ENCODE data around the gene C2CD2L.
"Not testable (repeated sequence)": the region's sequence is repeated elsewhere in the genome, so short reads cannot be mapped to it uniquely, and the experiment has no call there.

C2CD2L gene

DNA sequence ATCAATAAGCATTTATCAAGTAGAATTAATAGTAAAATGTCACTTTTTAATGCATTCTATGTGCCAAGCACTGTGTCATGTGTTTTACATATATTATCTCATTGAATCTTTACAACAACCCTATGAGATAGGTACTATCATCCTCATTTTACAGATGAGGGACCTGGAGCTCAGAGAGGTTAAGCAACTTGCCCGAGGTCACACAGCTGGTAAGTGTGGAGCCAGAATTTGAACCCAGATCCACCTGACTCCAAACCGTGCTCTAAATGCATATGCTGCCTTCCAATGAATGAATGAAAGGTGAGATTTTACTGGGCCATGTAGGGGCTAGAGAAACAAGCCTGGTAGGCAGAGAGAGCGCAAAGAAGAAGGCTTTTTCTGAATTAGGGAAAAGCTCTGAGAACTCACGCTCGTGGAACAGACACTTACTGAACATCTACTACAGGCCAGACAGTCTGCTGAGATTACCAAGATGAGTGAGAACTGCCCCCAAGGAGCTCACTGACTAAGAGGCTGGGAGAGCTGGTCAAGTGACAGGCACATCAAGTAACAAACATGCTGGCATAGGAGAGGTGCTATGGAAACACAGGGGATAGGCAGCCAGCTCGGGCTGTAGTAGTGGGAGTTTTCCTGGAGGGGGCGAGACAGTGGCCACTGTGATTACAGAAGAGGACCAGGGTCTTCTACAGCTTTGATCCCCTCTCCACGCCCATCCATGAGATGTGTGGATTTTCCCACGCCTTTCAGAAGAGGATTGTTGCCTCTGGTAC, 46.1 kb downstream of the C2CD2L start:
- no peak for DNase-seq

- no peak for DNase-seq
Measured at GRCh38 chr11:119154178-119154577, 47.0 kb downstream of the C2CD2L start.

DNA sequence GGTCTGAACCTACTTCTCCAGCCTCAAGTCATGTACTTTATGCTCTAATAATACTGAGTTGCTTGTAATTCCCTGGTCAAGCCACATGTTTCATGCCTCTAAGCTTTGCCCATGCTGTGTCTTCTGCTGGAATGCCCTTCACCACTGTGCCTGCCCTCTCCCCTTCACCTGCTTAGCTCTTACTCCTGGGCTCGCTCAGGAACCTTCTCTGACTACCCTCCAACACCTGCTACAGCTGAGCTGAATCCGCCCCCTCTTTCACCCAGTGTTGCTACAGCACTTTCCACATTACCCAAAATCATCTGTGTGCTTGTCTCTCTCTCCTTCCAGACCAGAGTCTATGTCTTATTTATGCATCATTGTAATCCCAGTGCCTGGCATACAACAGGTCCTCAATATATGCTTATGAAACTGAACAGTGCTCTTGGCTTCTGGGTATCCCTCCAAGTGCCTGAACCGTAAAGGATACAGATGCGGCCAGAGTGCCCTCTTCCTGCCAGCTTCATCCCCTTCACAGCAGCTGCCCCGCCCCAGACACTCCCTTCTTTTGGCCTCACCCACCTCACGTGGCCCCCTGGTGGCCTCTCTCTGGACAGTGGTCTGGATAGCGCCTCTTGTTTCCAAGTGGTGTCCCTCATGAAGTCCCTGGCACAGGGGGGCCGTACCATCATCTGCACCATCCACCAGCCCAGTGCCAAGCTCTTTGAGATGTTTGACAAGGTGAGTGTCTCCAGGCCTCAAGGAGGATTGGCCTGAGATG, 48.8 kb downstream of the C2CD2L start:
- DNase-seq: peak in 1 of 2 donors; percentile 29

- no peak for DNase-seq
Measured at GRCh38 chr11:119156496-119156895, 49.4 kb downstream of the C2CD2L start.

GRCh38 chr11:119157063-119157462, 49.9 kb downstream of the C2CD2L start:
- DNase-seq: no peak

- no peak for DNase-seq
Measured at GRCh38 chr11:119158467-119158866, 51.3 kb downstream of the C2CD2L start.

DNA sequence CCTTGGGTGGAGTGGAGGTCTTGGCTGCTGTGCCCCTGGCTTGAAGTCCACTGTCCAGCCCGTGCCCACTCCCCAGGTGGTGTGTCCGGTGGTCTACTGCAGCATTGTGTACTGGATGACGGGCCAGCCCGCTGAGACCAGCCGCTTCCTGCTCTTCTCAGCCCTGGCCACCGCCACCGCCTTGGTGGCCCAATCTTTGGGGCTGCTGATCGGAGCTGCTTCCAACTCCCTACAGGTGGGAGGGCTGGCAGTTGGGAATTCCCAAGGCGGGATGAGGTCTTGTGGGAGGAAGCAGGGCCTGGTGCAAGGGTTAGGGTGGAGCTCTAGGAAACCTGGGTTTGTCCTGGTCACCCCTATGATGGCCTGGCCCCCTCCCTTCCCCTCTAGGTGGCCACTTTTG, 53.0 kb downstream of the C2CD2L start:
- DNase-seq: no peak

GRCh38 chr11:119161871-119162270, 54.7 kb downstream of the C2CD2L start:
- DNase-seq: no peak

DNA sequence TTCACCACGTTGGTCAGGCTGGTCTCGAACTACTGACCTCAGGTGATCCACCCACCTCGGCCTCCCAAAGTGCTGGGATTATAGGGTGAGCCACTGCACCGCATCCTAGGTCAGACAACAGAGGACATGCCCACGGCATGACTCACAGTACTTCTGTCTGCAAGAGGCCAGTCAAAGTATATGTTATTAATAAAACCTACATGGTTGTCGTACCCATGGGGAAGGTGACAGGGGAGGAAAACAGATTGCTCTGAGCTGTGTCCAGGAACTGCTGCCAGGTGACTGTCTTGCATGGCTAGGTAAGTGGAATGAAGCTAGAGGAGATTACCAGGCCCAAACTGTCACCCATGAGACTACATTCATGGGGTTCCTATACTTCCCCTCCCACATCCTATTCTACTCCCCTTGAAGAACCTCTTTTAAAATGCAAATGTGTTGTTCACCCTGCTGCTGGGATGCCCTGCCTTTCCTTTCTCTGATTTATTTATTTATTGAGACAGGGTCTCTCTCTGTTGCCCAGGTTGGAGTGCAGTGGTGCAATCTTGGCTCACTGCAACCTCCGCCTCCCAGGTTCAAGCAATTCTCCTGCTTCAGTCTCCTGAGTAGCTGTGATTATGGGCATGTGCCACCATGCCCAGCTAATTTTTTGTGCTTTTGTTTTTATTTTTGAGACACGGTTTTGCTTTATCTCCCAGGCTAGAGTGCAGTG, 59.4 kb downstream of the C2CD2L start:
- DNase-seq: peak; percentile 18 to 45

- DNase-seq: not testable (repeated sequence)
Measured at GRCh38 chr11:119167077-119167458, 59.9 kb downstream of the C2CD2L start.

DNA sequence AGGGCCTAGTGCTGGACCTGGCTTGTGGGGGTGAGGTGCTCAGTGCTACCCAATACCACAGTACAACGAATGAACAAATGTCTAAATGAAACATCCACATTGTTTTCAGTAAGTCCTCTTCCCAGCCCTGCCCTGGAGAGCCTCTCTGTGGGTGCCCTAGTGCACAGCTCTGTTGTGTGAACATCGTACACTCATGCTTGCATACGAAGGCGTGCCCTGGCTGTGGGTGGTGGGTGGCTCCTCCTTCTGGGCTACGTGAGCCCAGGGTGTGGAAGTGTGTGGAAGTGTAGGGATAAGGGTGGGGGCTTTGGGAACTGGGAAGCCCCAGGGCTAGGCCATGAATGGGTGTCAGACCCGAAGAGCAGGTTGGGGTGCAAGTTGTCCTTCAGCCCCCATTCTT, 60.8 kb downstream of the C2CD2L start:
- DNase-seq: peak in 1 of 2 donors; percentile 58
